Measurements from ENCODE around the gene TBC1D19.

TBC1D19 gene

GRCh38 chr4:26786916-26787315 is 203.0 kb downstream of the TBC1D19 start:
- no peak for DNase-seq

GRCh38 chr4:26787461-26788340 is 203.8 kb downstream of the TBC1D19 start:
- DNase-seq = no peak

GRCh38 chr4:26788341-26788733 is 204.5 kb downstream of the TBC1D19 start:
- DNase-seq = no peak

- no peak for DNase-seq
Observed at GRCh38 chr4:26789208-26789607, 205.3 kb downstream of the TBC1D19 start.

GRCh38 chr4:26791346-26791745 is 207.5 kb downstream of the TBC1D19 start:
- no peak for DNase-seq

GRCh38 chr4:26792639-26793038 is 208.8 kb downstream of the TBC1D19 start:
- DNase-seq = no peak

GRCh38 chr4:26793735-26794134 is 209.9 kb downstream of the TBC1D19 start:
- no peak for DNase-seq

GRCh38 chr4:26796081-26796480 is 212.2 kb downstream of the TBC1D19 start:
- DNase-seq = no peak

- no peak for DNase-seq
Observed at GRCh38 chr4:26802790-26803189, 218.9 kb downstream of the TBC1D19 start.

- no peak for DNase-seq
Observed at GRCh38 chr4:26803211-26803861, 219.5 kb downstream of the TBC1D19 start.

GRCh38 chr4:26804451-26804850 is 220.6 kb downstream of the TBC1D19 start:
- DNase-seq = no peak

- DNase-seq = no peak
Observed at GRCh38 chr4:26804925-26805324, 221.0 kb downstream of the TBC1D19 start.
